GM23248 (cell line): Measurements from ENCODE around the gene CFAP299. TPM values are rescaled to one million over a fixed set of nuclear protein-coding genes. Genes with fewer than 3 reads are reported as not detected.

Source experiments
- DNase-seq: peaks from one replicate; pipeline ENCODE4 v3.0.0-alpha.2; 2015
- H2AFZ ChIP-seq: fragments of 200-600 bp; sonication (generic); 2 replicates; pipeline ENCODE4 v1.6.1; 2016; ENCODE audit warnings: antibody characterized with exemption
- H3F3A ChIP-seq: fragments of 200-600 bp; sonication (generic); 2 replicates; pipeline ENCODE4 v1.6.1; 2016; ENCODE audit warnings: mild to moderate bottlenecking, antibody characterized with exemption, mixed run types; ENCODE audit not compliant: insufficient read depth
- H3K27ac ChIP-seq: fragments of 200-600 bp; sonication (generic); 2 replicates; pipeline ENCODE4 v1.5.1; 2016; ENCODE audit warnings: mild to moderate bottlenecking
- H3K27me3 ChIP-seq: fragments of 200-600 bp; sonication (generic); replicated peaks from 2 replicates; pipeline ENCODE4 v1.6.1; 2016; ENCODE audit warnings: mild to moderate bottlenecking; ENCODE audit not compliant: insufficient read depth
- H3K36me3 ChIP-seq: fragments of 200-600 bp; sonication (generic); 2 replicates; pipeline ENCODE4 v1.6.1; 2016; ENCODE audit warnings: low read depth, mild to moderate bottlenecking
- H3K4me1 ChIP-seq: fragments of 200-600 bp; sonication (generic); 2 replicates; pipeline ENCODE4 v1.6.1; 2016; ENCODE audit warnings: mild to moderate bottlenecking; ENCODE audit not compliant: insufficient read depth
- H3K4me2 ChIP-seq: fragments of 200-600 bp; sonication (generic); one replicate; pipeline ENCODE4 v1.6.1; 2016; ENCODE audit warnings: mild to moderate bottlenecking; ENCODE audit not compliant: unreplicated experiment
- H3K4me3 ChIP-seq: fragments of 200-600 bp; sonication (generic); 2 replicates; pipeline ENCODE4 v1.5.1; 2016; ENCODE audit warnings: mild to moderate bottlenecking
- H3K79me2 ChIP-seq: fragments of 200-600 bp; sonication (generic); 2 replicates; pipeline ENCODE4 v1.6.1; 2016; ENCODE audit warnings: mild to moderate bottlenecking; ENCODE audit not compliant: insufficient read depth
- H3K9ac ChIP-seq: fragments of 200-600 bp; sonication (generic); 2 replicates; pipeline ENCODE4 v1.6.1; 2016; ENCODE audit warnings: mild to moderate bottlenecking
- H3K9me2 ChIP-seq: fragments of 200-600 bp; sonication (generic); 2 replicates; pipeline ENCODE4 v1.6.1; 2016; ENCODE audit warnings: mixed run types, mild to moderate bottlenecking, moderate library complexity; ENCODE audit not compliant: insufficient read depth
- H3K9me3 ChIP-seq: fragments of 200-600 bp; sonication (generic); one replicate; pipeline ENCODE4 v1.6.1; 2017; ENCODE audit warnings: low read depth
- H4K20me1 ChIP-seq: fragments of 200-600 bp; sonication (generic); 2 replicates; pipeline ENCODE4 v1.6.0; 2016; ENCODE audit not compliant: insufficient read depth
- EZH2 ChIP-seq: fragments of 200-600 bp; sonication (generic); IDR thresholded peaks from 2 replicates; pipeline ENCODE4 v1.6.1; 2018; ENCODE audit warnings: antibody characterized with exemption, mild to moderate bottlenecking; ENCODE audit not compliant: insufficient read depth, poor library complexity, severe bottlenecking
- EZH2phosphoT487 ChIP-seq: fragments of 200-600 bp; sonication (generic); IDR thresholded peaks from 2 replicates; pipeline ENCODE4 v1.6.1; 2018; ENCODE audit warnings: antibody characterized with exemption, moderate library complexity, mild to moderate bottlenecking, low read depth; ENCODE audit not compliant: insufficient read depth
- WGBS, 2 experiments: methylation state at CpG; one replicate each; pipeline ENCODE4 v1.1.6; 2015 to 2017; ENCODE audit warnings: low lambda C conversion rate in 2 of 2, low coverage in 1 of 2; ENCODE audit errors: missing lambda C conversion rate in 2 of 2; 5-methylcytosine and 5-hydroxymethylcytosine counted together
- in situ Hi-C: fragments of 300-500 bp; cut with MboI; formaldehyde crosslinking; loops from 2 replicates; pipeline ENCODE4 v1.15.0; 2020
- polyA plus RNA-seq: library from polyadenylated mRNA; unstranded; fragments of >200 nt; fragmentation: Nextera tagmentation; extraction: Ambion mirVana; gene quantifications from 2 replicates; pipeline ENCODE4 v1.2.1, GENCODE V29; 2016
- total RNA-seq: library from RNA; depleted of rRNA; stranded (reverse); fragments of >200 nt; shearing (Covaris generic); gene quantifications from 2 replicates; pipeline ENCODE4 v1.2.3, GENCODE V29; 2014

Gene CFAP299
- total and polyA plus RNA-seq, 2 experiments from 2014 or later = 1.0 to 1.1 TPM

GRCh38 chr4:80610845-80611677 lies 275.5 kb downstream of the CFAP299 start:
- TF ChIP-seq EZH2phosphoT487 (no peak), EZH2 (no peak)
- Histone ChIP-seq H3K4me2 (no peak overlapping the region), H3K4me3 (no peak overlapping the region), H3K4me1 (peaks cover 11% of the 10 kb centered on the region), H3K27ac (no peak overlapping the region), H3K36me3 (no peaks in the 10 kb centered on the region), H3K9me2 (no peaks in the 10 kb centered on the region), H3F3A (peaks cover 12% of the 10 kb centered on the region; the same call in 1 of the 2 replicates), H4K20me1 (no peaks in the 10 kb centered on the region), H3K79me2 (no peaks in the 10 kb centered on the region), H3K9me3 (no peaks in the 10 kb centered on the region), H2AFZ (no peak overlapping the region), H3K27me3 (peaks cover 8% of the 10 kb centered on the region), H3K9ac (no peak overlapping the region)
- in situ Hi-C loops = no loop called here
- DNase-seq = peak; percentile 50
- 33 to 36% methylated on average over 3 of the region's 3 CpGs for WGBS, 2 experiments

DNA sequence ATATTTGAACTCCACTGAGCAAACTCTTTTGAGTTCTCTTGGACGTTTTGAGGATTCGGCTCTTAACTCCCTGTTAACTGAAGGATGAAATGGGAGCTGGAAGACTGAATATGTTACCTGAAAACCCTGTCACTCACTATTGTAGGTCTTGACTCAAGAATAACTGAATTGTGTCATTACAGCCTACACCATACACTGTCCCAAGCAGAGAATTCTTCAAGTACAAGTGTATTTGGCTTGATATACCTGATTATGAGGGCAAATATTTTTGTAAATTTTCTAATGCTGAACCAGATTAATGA lies 276.1 kb downstream of the CFAP299 start:
- no peak for TF ChIP-seq EZH2phosphoT487
- Histone ChIP-seq H3K36me3 (no peaks in the 10 kb centered on the region), H4K20me1 (no peaks in the 10 kb centered on the region), H3K27ac (no peak overlapping the region), H3K4me2 (no peak overlapping the region), H3F3A (peaks cover 12% of the 10 kb centered on the region; the same call in 1 of the 2 replicates), H3K4me1 (peaks cover 11% of the 10 kb centered on the region), H3K79me2 (no peaks in the 10 kb centered on the region), H2AFZ (no peak overlapping the region), H3K9me3 (no peaks in the 10 kb centered on the region), H3K27me3 (peaks cover 8% of the 10 kb centered on the region), H3K9me2 (no peaks in the 10 kb centered on the region), H3K4me3 (no peak overlapping the region), H3K9ac (no peak overlapping the region)
- DNase-seq = no peak
- in situ Hi-C loops = no loop called here
- 79 to 90% methylated on average over 2 of the region's 2 CpGs for WGBS, 2 experiments

- H3F3A ChIP-seq = peaks cover 7% of the 10 kb centered on the region; the same call in 1 of the 2 replicates
- H3K9ac ChIP-seq = no peak overlapping the region
- peaks cover 8% of the 10 kb centered on the region for H3K27me3 ChIP-seq
- H4K20me1 ChIP-seq = no peaks in the 10 kb centered on the region
- no peak overlapping the region for H3K27ac ChIP-seq
- no peaks in the 10 kb centered on the region for H3K9me2 ChIP-seq
- H3K79me2 ChIP-seq = no peaks in the 10 kb centered on the region
- TF ChIP-seq EZH2phosphoT487 = no peak
- no peak for TF ChIP-seq EZH2
- H3K4me3 ChIP-seq = no peak overlapping the region
- no peak overlapping the region for H2AFZ ChIP-seq
- H3K36me3 ChIP-seq = no peaks in the 10 kb centered on the region
- no peak overlapping the region for H3K4me2 ChIP-seq
- peaks cover 8% of the 10 kb centered on the region for H3K4me1 ChIP-seq
- H3K9me3 ChIP-seq = no peaks in the 10 kb centered on the region
- in situ Hi-C loops = no loop called here
- no peak for DNase-seq
These were observed 277.9 kb downstream of the CFAP299 start for GRCh38 chr4:80613470-80613869.

DNA sequence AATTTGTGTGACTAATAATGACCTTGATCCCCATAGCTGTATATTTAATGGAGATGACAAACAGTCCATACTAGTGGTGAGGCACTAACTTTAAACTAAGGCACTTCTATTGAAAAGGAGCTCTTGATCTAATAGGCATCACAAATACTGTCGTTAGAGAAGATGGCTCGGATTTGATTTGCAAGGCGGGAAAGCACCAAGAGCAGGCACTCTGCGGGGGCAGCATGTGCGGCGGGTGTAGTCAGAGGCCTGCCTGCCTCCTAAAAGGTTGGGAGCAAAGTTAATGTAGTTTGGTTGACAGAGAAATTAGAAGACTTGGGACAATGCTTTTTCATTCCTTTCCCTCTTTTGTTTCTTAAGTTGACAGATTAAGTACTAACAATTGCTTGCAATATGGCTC lies 278.8 kb downstream of the CFAP299 start:
- in situ Hi-C loops = no loop called here
- 89 to 90% methylated on average over 6 of the region's 6 CpGs for WGBS, 2 experiments
- TF ChIP-seq EZH2 = no peak
- no peak for TF ChIP-seq EZH2phosphoT487
- H3F3A ChIP-seq = no peaks in the 10 kb centered on the region
- H3K4me2 ChIP-seq = no peak overlapping the region
- no peaks in the 10 kb centered on the region for H3K4me1 ChIP-seq
- no peaks in the 10 kb centered on the region for H3K9me2 ChIP-seq
- peaks cover 8% of the 10 kb centered on the region for H3K27me3 ChIP-seq
- DNase-seq = no peak
- no peaks in the 10 kb centered on the region for H3K9me3 ChIP-seq
- H3K27ac ChIP-seq = no peak overlapping the region
- no peaks in the 10 kb centered on the region for H3K36me3 ChIP-seq
- H3K9ac ChIP-seq = no peak overlapping the region
- no peaks in the 10 kb centered on the region for H4K20me1 ChIP-seq
- H2AFZ ChIP-seq = no peak overlapping the region
- no peak overlapping the region for H3K4me3 ChIP-seq
- no peaks in the 10 kb centered on the region for H3K79me2 ChIP-seq
